ENCODE measurements around the gene KCNN3.

KCNN3 gene

GRCh38 chr1:154880671-154881070 lies 10.6 kb upstream of the KCNN3 start:
- DNase-seq (ENCODE audit: extremely low read depth in 1 of 2, low read depth in 1 of 2) = no peak

- no peak for DNase-seq (ENCODE audit: extremely low read depth in 1 of 2, low read depth in 1 of 2)
These were observed 8.9 kb upstream of the KCNN3 start for GRCh38 chr1:154879038-154879421.

- DNase-seq (ENCODE audit: extremely low read depth in 1 of 2, low read depth in 1 of 2) = peak; percentile 14 to 56
These were observed 8.4 kb upstream of the KCNN3 start for GRCh38 chr1:154878371-154879037.

- DNase-seq (ENCODE audit: extremely low read depth in 1 of 2, low read depth in 1 of 2) = no peak
These were observed 7.4 kb upstream of the KCNN3 start for GRCh38 chr1:154877370-154877974.

- no peak for DNase-seq (ENCODE audit: extremely low read depth in 1 of 2, low read depth in 1 of 2)
These were observed 6.8 kb upstream of the KCNN3 start for GRCh38 chr1:154876842-154877369.

GRCh38 chr1:154874465-154874864 lies 4.4 kb upstream of the KCNN3 start:
- no peak for DNase-seq (ENCODE audit: extremely low read depth in 1 of 2, low read depth in 1 of 2)

- DNase-seq (ENCODE audit: extremely low read depth in 1 of 2, low read depth in 1 of 2) = no peak
These were observed 3.4 kb upstream of the KCNN3 start for GRCh38 chr1:154873321-154873950.

- DNase-seq (ENCODE audit: extremely low read depth in 1 of 2, low read depth in 1 of 2) = no peak
These were observed 1.3 kb upstream of the KCNN3 start for GRCh38 chr1:154871374-154871773.

GRCh38 chr1:154870734-154871133 lies 653 bp upstream of the KCNN3 start:
- DNase-seq (ENCODE audit: extremely low read depth in 1 of 2, low read depth in 1 of 2) = no peak

GRCh38 chr1:154869351-154870114 lies 548 bp downstream of the KCNN3 start:
- no peak for DNase-seq (ENCODE audit: extremely low read depth in 1 of 2, low read depth in 1 of 2)

GRCh38 chr1:154867841-154868605 lies 2.1 kb downstream of the KCNN3 start:
- DNase-seq (ENCODE audit: extremely low read depth in 1 of 2, low read depth in 1 of 2) = no peak

GRCh38 chr1:154867064-154867825 lies 2.8 kb downstream of the KCNN3 start:
- no peak for DNase-seq (ENCODE audit: extremely low read depth in 1 of 2, low read depth in 1 of 2)

- DNase-seq (ENCODE audit: extremely low read depth in 1 of 2, low read depth in 1 of 2) = no peak
These were observed 3.6 kb downstream of the KCNN3 start for GRCh38 chr1:154866257-154867063.

- no peak for DNase-seq (ENCODE audit: extremely low read depth in 1 of 2, low read depth in 1 of 2)
These were observed 4.4 kb downstream of the KCNN3 start for GRCh38 chr1:154865442-154866256.

- no peak for DNase-seq (ENCODE audit: extremely low read depth in 1 of 2, low read depth in 1 of 2)
These were observed 5.7 kb downstream of the KCNN3 start for GRCh38 chr1:154864189-154864975.

- DNase-seq (ENCODE audit: extremely low read depth in 1 of 2, low read depth in 1 of 2) = no peak
These were observed 6.5 kb downstream of the KCNN3 start for GRCh38 chr1:154863315-154864174.

Data from activated CD8-positive, alpha-beta memory T cell treated with anti-CD3 and anti-CD28 coated beads for 1 hour (primary cell).